Measurements from ENCODE around the gene TCEAL7.

TCEAL7 gene

GRCh38 chrX:103369479-103369878 is 39.4 kb downstream of the TCEAL7 start:
- DNase-seq: no peak

GRCh38 chrX:103372886-103373285 is 42.8 kb downstream of the TCEAL7 start:
- no peak for DNase-seq

DNA sequence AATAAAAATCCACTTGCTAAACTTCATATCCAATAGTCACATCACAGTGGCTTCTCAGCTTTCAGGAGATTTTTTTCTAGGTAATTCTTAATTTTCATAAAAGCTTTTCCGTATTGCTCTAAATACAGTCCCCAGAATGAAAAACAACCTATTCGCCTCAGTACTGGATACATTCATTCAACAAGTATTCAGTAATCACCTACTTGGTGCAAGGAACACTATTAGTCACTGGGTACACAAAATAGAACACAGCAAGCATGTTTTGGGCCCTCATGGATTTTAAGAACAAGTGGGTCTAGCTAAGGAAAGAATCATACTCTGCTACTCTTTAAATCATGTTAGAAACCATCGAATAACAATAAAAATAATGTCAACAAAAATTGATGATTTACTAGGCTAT is 43.5 kb downstream of the TCEAL7 start:
- no peak for DNase-seq

- no peak for DNase-seq
Observed at GRCh38 chrX:103376118-103376978, 46.3 kb downstream of the TCEAL7 start, which contains the start of gene BEX3. TSS of gene BEX3 (plus strand) at chrX:103376538. CDS start at chrX:103377522, 984 bp downstream.

DNA sequence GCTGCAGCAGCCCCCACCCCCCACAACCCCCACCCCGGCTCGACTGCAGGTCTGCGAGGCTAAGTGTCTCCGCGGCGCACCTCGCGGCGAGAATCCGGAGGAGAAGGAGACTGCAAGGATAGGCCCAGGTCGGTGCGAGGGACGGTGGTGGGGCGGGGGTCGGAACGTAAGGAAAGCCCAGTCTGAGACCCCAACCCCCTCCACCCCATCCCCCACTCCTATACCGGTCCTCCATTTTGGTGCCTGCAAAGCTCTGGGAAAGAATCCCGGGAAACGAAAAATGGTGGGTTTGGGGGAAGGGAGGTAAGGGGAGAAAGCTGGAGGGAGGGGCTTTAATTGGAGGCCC is 46.9 kb downstream of the TCEAL7 start:
- no peak for DNase-seq

GRCh38 chrX:103378990-103379389 is 49.0 kb downstream of the TCEAL7 start:
- no peak for DNase-seq

All from kidney glomerular epithelial cell (primary cell).